ENCODE data around the gene MTCH1. TPM values are rescaled to one million over a fixed set of nuclear protein-coding genes. Genes with fewer than 3 reads are reported as not detected.
"Not testable (repeated sequence)": the region's sequence is repeated elsewhere in the genome, so short reads cannot be mapped to it uniquely, and the experiment has no call there.

Gene MTCH1
- polyA plus RNA-seq, 6 donors from 2014 or later, result 69.5 to 89.8 (median 88.3) TPM

- DNase-seq; H3K36me3 Mint-ChIP-seq; H3K4me1 Mint-ChIP-seq; H3K9me3 Mint-ChIP-seq; ATAC-seq (ENCODE audit: low read depth in 2 of 2); H3K4me3 Mint-ChIP-seq: not testable (repeated sequence)
- Mint-ChIP-seq H3K27ac (peak overlapping the region in 1 of 6 donors; percentile 61), H3K27me3 (peaks cover 11 to 29% (median 29%) of the 10 kb centered on the region in 3 donors)
Observed at GRCh38 chr6:36939005-36939404, 47.0 kb downstream of the MTCH1 start.

- Mint-ChIP-seq H3K4me3 (no peak overlapping the region), H3K27ac (peak overlapping the region in 1 of 6 donors; percentile 12), H3K9me3 (no peaks in the 10 kb centered on the region), H3K27me3 (peaks cover 11 to 29% (median 29%) of the 10 kb centered on the region in 3 donors), H3K36me3 (no peaks in the 10 kb centered on the region), H3K4me1 (peaks cover 4 to 8% (median 8%) of the 10 kb centered on the region in 3 donors)
- no peak for DNase-seq
- ATAC-seq (ENCODE audit: low read depth in 2 of 2), result no peak
Observed at GRCh38 chr6:36938536-36938935, 47.5 kb downstream of the MTCH1 start.

- no peak overlapping the region for H3K27ac Mint-ChIP-seq
- ATAC-seq (ENCODE audit: low read depth in 2 of 2), result no peak
- H3K27me3 Mint-ChIP-seq, result peaks cover 11 to 29% (median 29%) of the 10 kb centered on the region in 3 donors
- DNase-seq, result no peak
- no peaks in the 10 kb centered on the region for H3K9me3 Mint-ChIP-seq
- no peak overlapping the region for H3K4me3 Mint-ChIP-seq
- H3K4me1 Mint-ChIP-seq, result peaks cover 0 to 4% (median 4%) of the 10 kb centered on the region in 3 donors
- no peaks in the 10 kb centered on the region for H3K36me3 Mint-ChIP-seq
Observed at GRCh38 chr6:36937896-36938295, 48.1 kb downstream of the MTCH1 start.

- DNase-seq (no peak), ATAC-seq (ENCODE audit: low read depth in 2 of 2) (no peak)
- Mint-ChIP-seq H3K9me3 (no peaks in the 10 kb centered on the region), H3K36me3 (no peaks in the 10 kb centered on the region), H3K4me1 (peaks cover 0 to 4% (median 4%) of the 10 kb centered on the region in 3 donors), H3K27me3 (peaks cover 11 to 29% (median 29%) of the 10 kb centered on the region in 3 donors), H3K27ac (no peak overlapping the region), H3K4me3 (no peak overlapping the region)
Observed at GRCh38 chr6:36936824-36937223, 49.2 kb downstream of the MTCH1 start.

- Mint-ChIP-seq H3K27ac (peak overlapping the region in 1 of 6 donors; percentile 27), H3K9me3 (no peaks in the 10 kb centered on the region), H3K27me3 (peaks cover 9 to 22% (median 21%) of the 10 kb centered on the region in 3 donors), H3K4me1 (peaks cover 0 to 4% (median 0%) of the 10 kb centered on the region in 3 donors), H3K4me3 (no peak overlapping the region), H3K36me3 (no peaks in the 10 kb centered on the region)
- ATAC-seq (ENCODE audit: low read depth in 2 of 2), result no peak
- no peak for DNase-seq
Observed at GRCh38 chr6:36934901-36935300, 51.1 kb downstream of the MTCH1 start.

- no peak overlapping the region for H3K4me3 Mint-ChIP-seq
- peaks cover 0 to 4% (median 0%) of the 10 kb centered on the region in 3 donors for H3K4me1 Mint-ChIP-seq
- DNase-seq, result no peak
- ATAC-seq (ENCODE audit: low read depth in 2 of 2), result no peak
- no peaks in the 10 kb centered on the region for H3K9me3 Mint-ChIP-seq
- H3K27ac Mint-ChIP-seq, result no peak overlapping the region
- H3K36me3 Mint-ChIP-seq, result no peaks in the 10 kb centered on the region
- H3K27me3 Mint-ChIP-seq, result peaks cover 0 to 14% (median 8%) of the 10 kb centered on the region in 3 donors
Observed at GRCh38 chr6:36933519-36933918, 52.5 kb downstream of the MTCH1 start.

- Mint-ChIP-seq H3K36me3 (no peaks in the 10 kb centered on the region), H3K27me3 (peaks cover 0 to 14% (median 8%) of the 10 kb centered on the region in 3 donors), H3K4me1 (peaks cover 0 to 4% (median 0%) of the 10 kb centered on the region in 3 donors), H3K9me3 (no peaks in the 10 kb centered on the region), H3K27ac (no peak overlapping the region), H3K4me3 (no peak overlapping the region)
- ATAC-seq (ENCODE audit: low read depth in 2 of 2) (no peak), DNase-seq (no peak)
Observed at GRCh38 chr6:36933102-36933501, 52.9 kb downstream of the MTCH1 start.

GRCh38 chr6:36930483-36930882 is 55.5 kb downstream of the MTCH1 start:
- H3K9me3 Mint-ChIP-seq, result no peaks in the 10 kb centered on the region
- H3K27ac Mint-ChIP-seq, result peak overlapping the region in 2 of 6 donors; percentile 19 to 40
- H3K4me1 Mint-ChIP-seq, result peaks cover 4 to 8% (median 6%) of the 10 kb centered on the region in 3 donors

GRCh38 chr6:36929607-36930006 is 56.4 kb downstream of the MTCH1 start:
- ATAC-seq (ENCODE audit: low read depth in 2 of 2), result no peak
- no peaks in the 10 kb centered on the region for H3K9me3 Mint-ChIP-seq
- no peak for DNase-seq
- peak overlapping the region in 2 of 6 donors; percentile 22 to 25 for H3K27ac Mint-ChIP-seq
- no peaks in the 10 kb centered on the region for H3K27me3 Mint-ChIP-seq
- peaks cover 4 to 8% (median 6%) of the 10 kb centered on the region in 3 donors for H3K4me1 Mint-ChIP-seq
- peak overlapping the region in 1 of 8 donors; percentile 78 for H3K4me3 Mint-ChIP-seq
- H3K36me3 Mint-ChIP-seq, result peaks cover 0 to 3% of the 10 kb centered on the region in 2 donors

More at GRCh38 chr6:36930483-36930882, 55.5 kb downstream of the MTCH1 start:
- H3K27me3 Mint-ChIP-seq, result no peaks in the 10 kb centered on the region
- H3K36me3 Mint-ChIP-seq, result no peaks in the 10 kb centered on the region
- ATAC-seq (ENCODE audit: low read depth in 2 of 2), result no peak
- DNase-seq, result no peak
- no peak overlapping the region for H3K4me3 Mint-ChIP-seq

GRCh38 chr6:36929152-36929551 is 56.8 kb downstream of the MTCH1 start:
- Mint-ChIP-seq H3K4me1 (peaks cover 4 to 8% (median 6%) of the 10 kb centered on the region in 3 donors), H3K27ac (peak overlapping the region in 1 of 6 donors; percentile 52), H3K36me3 (peaks cover 0 to 7% of the 10 kb centered on the region in 2 donors), H3K9me3 (no peaks in the 10 kb centered on the region), H3K27me3 (no peaks in the 10 kb centered on the region), H3K4me3 (peak overlapping the region in 1 of 8 donors; percentile 78)
- ATAC-seq (ENCODE audit: low read depth in 2 of 2), result no peak
- DNase-seq, result no peak

GRCh38 chr6:36928547-36928918 is 57.5 kb downstream of the MTCH1 start:
- no peaks in the 10 kb centered on the region for H3K9me3 Mint-ChIP-seq
- ATAC-seq (ENCODE audit: low read depth in 2 of 2) (no peak), DNase-seq (no peak)
- no peak overlapping the region for H3K4me3 Mint-ChIP-seq
- H3K27me3 Mint-ChIP-seq, result no peaks in the 10 kb centered on the region
- peaks cover 0 to 8% of the 10 kb centered on the region in 2 donors for H3K36me3 Mint-ChIP-seq
- H3K4me1 Mint-ChIP-seq, result peaks cover 4 to 8% (median 6%) of the 10 kb centered on the region in 3 donors
- H3K27ac Mint-ChIP-seq, result peak overlapping the region in 2 of 6 donors; percentile 38 to 52

- Mint-ChIP-seq H3K9me3 (no peaks in the 10 kb centered on the region), H3K4me1 (peaks cover 4 to 8% (median 6%) of the 10 kb centered on the region in 3 donors), H3K4me3 (no peak overlapping the region), H3K27ac (peak overlapping the region in 2 of 6 donors; percentile 38 to 44), H3K27me3 (no peaks in the 10 kb centered on the region), H3K36me3 (peaks cover 0 to 8% of the 10 kb centered on the region in 2 donors)
- ATAC-seq (ENCODE audit: low read depth in 2 of 2), result no peak
- DNase-seq, result no peak
Observed at GRCh38 chr6:36927691-36928546, 58.1 kb downstream of the MTCH1 start.

GRCh38 chr6:36926708-36927513 is 59.1 kb downstream of the MTCH1 start:
- DNase-seq (no peak), ATAC-seq (ENCODE audit: low read depth in 2 of 2) (no peak)
- Mint-ChIP-seq H3K9me3 (no peaks in the 10 kb centered on the region), H3K4me3 (no peak overlapping the region), H3K27me3 (no peaks in the 10 kb centered on the region), H3K36me3 (peaks cover 0 to 8% of the 10 kb centered on the region in 2 donors), H3K4me1 (peaks cover 4 to 8% (median 6%) of the 10 kb centered on the region in 3 donors), H3K27ac (no peak overlapping the region)
